ENCODE data around the gene PACSIN1. TPM values are rescaled to one million over a fixed set of nuclear protein-coding genes. Genes with fewer than 3 reads are reported as not detected.
"Not testable (repeated sequence)": the region's sequence is repeated elsewhere in the genome, so short reads cannot be mapped to it uniquely, and the experiment has no call there.

PACSIN1 gene
- polyA plus RNA-seq, 1 donor from 2014 or later, result 3.1 TPM

- Histone ChIP-seq H3K9me3 (ENCODE audit: low read length) (no peaks in the 10 kb centered on the region), H3K36me3 (ENCODE audit: insufficient read depth, low read length) (no peaks in the 10 kb centered on the region), H3F3A (ENCODE audit: insufficient read depth, low read length, poor library complexity, severe bottlenecking) (no peaks in the 10 kb centered on the region), H3K27me3 (ENCODE audit: insufficient read depth, low read depth, low read length) (no peaks in the 10 kb centered on the region), H3K4me3 (ENCODE audit: low read length) (no peak overlapping the region), H3K4me2 (ENCODE audit: low read length) (no peak overlapping the region), H3K27ac (ENCODE audit: low read length) (no peak overlapping the region), H4K20me1 (ENCODE audit: insufficient read depth) (no peaks in the 10 kb centered on the region), H3K9ac (ENCODE audit: low read length) (no peak overlapping the region), H3K9me2 (ENCODE audit: insufficient read depth, low read length) (no peaks in the 10 kb centered on the region), H2AFZ (ENCODE audit: low read depth, low read length) (no peak overlapping the region), H3K79me2 (replicated peaks; ENCODE audit: insufficient read depth, low read length) (no peaks in the 10 kb centered on the region)
- TF ChIP-seq SMC3 (conservative IDR thresholded peaks at IDR 0.05; ENCODE audit: poor library complexity), result no peak
- no peak for TF ChIP-seq EZH2 (IDR thresholded peaks at IDR 0.05; ENCODE audit: borderline replicate concordance, insufficient read depth, low read length, poor library complexity, severe bottlenecking)
- no peak for TF ChIP-seq CTCF (IDR thresholded peaks at IDR 0.05; ENCODE audit: poor library complexity, severe bottlenecking)
- TF ChIP-seq POLR2AphosphoS5 (IDR thresholded peaks at IDR 0.05), result no peak
- no peak for TF ChIP-seq RAD21 (conservative IDR thresholded peaks at IDR 0.05)
- TF ChIP-seq REST (IDR thresholded peaks at IDR 0.05; ENCODE audit: borderline replicate concordance), result no peak
- TF ChIP-seq EP300 (conservative IDR thresholded peaks at IDR 0.05; ENCODE audit: poor library complexity, severe bottlenecking), result no peak
- no peak for TF ChIP-seq MXI1 (conservative IDR thresholded peaks at IDR 0.05; ENCODE audit: poor library complexity, severe bottlenecking)
- no peak for TF ChIP-seq TAF1 (IDR thresholded peaks at IDR 0.05; ENCODE audit: low read depth)
Observed at GRCh38 chr6:34476921-34477320, 11.0 kb downstream of the PACSIN1 start.

- H3K9ac ChIP-seq (ENCODE audit: low read length), result no peak overlapping the region
- no peak overlapping the region for H3K4me3 ChIP-seq (ENCODE audit: low read length)
- no peaks in the 10 kb centered on the region for H4K20me1 ChIP-seq (ENCODE audit: insufficient read depth)
- no peaks in the 10 kb centered on the region for H3K9me2 ChIP-seq (ENCODE audit: insufficient read depth, low read length)
- no peak overlapping the region for H3K4me2 ChIP-seq (ENCODE audit: low read length)
- H3K27ac ChIP-seq (ENCODE audit: low read length), result no peak overlapping the region
- no peak overlapping the region for H2AFZ ChIP-seq (ENCODE audit: low read depth, low read length)
- TF ChIP-seq MXI1 (conservative IDR thresholded peaks at IDR 0.05; ENCODE audit: poor library complexity, severe bottlenecking) (no peak), SMC3 (conservative IDR thresholded peaks at IDR 0.05; ENCODE audit: poor library complexity) (no peak), POLR2AphosphoS5 (IDR thresholded peaks at IDR 0.05) (no peak), TAF1 (IDR thresholded peaks at IDR 0.05; ENCODE audit: low read depth) (no peak), EP300 (conservative IDR thresholded peaks at IDR 0.05; ENCODE audit: poor library complexity, severe bottlenecking) (no peak), CTCF (IDR thresholded peaks at IDR 0.05; ENCODE audit: poor library complexity, severe bottlenecking) (no peak), RAD21 (conservative IDR thresholded peaks at IDR 0.05) (no peak), EZH2 (IDR thresholded peaks at IDR 0.05; ENCODE audit: borderline replicate concordance, insufficient read depth, low read length, poor library complexity, severe bottlenecking) (no peak), REST (IDR thresholded peaks at IDR 0.05; ENCODE audit: borderline replicate concordance) (no peak)
- no peaks in the 10 kb centered on the region for H3K79me2 ChIP-seq (replicated peaks; ENCODE audit: insufficient read depth, low read length)
- no peaks in the 10 kb centered on the region for H3K9me3 ChIP-seq (ENCODE audit: low read length)
- no peaks in the 10 kb centered on the region for H3K36me3 ChIP-seq (ENCODE audit: insufficient read depth, low read length)
- no peaks in the 10 kb centered on the region for H3F3A ChIP-seq (ENCODE audit: insufficient read depth, low read length, poor library complexity, severe bottlenecking)
- no peaks in the 10 kb centered on the region for H3K27me3 ChIP-seq (ENCODE audit: insufficient read depth, low read depth, low read length)
Observed at GRCh38 chr6:34478796-34479195, 12.9 kb downstream of the PACSIN1 start.

GRCh38 chr6:34483781-34484180, 17.9 kb downstream of the PACSIN1 start:
- H3K27ac ChIP-seq (ENCODE audit: low read length); H3K4me2 ChIP-seq (ENCODE audit: low read length); H3K9me2 ChIP-seq (ENCODE audit: insufficient read depth, low read length); H3K4me3 ChIP-seq (ENCODE audit: low read length); H3K9ac ChIP-seq (ENCODE audit: low read length); H3K27me3 ChIP-seq (ENCODE audit: insufficient read depth, low read depth, low read length); H3F3A ChIP-seq (ENCODE audit: insufficient read depth, low read length, poor library complexity, severe bottlenecking); H4K20me1 ChIP-seq (ENCODE audit: insufficient read depth); H3K9me3 ChIP-seq (ENCODE audit: low read length); H3K79me2 ChIP-seq (replicated peaks; ENCODE audit: insufficient read depth, low read length); H2AFZ ChIP-seq (ENCODE audit: low read depth, low read length); H3K36me3 ChIP-seq (ENCODE audit: insufficient read depth, low read length): not testable (repeated sequence)
